ENCODE data around the gene RNF208. TPM values are rescaled to one million over a fixed set of nuclear protein-coding genes. Genes with fewer than 3 reads are reported as not detected.

The RNF208 gene
- total RNA-seq, 4 donors from 2014 or later = 2.3 to 4.5 (median 3.8) TPM

DNA sequence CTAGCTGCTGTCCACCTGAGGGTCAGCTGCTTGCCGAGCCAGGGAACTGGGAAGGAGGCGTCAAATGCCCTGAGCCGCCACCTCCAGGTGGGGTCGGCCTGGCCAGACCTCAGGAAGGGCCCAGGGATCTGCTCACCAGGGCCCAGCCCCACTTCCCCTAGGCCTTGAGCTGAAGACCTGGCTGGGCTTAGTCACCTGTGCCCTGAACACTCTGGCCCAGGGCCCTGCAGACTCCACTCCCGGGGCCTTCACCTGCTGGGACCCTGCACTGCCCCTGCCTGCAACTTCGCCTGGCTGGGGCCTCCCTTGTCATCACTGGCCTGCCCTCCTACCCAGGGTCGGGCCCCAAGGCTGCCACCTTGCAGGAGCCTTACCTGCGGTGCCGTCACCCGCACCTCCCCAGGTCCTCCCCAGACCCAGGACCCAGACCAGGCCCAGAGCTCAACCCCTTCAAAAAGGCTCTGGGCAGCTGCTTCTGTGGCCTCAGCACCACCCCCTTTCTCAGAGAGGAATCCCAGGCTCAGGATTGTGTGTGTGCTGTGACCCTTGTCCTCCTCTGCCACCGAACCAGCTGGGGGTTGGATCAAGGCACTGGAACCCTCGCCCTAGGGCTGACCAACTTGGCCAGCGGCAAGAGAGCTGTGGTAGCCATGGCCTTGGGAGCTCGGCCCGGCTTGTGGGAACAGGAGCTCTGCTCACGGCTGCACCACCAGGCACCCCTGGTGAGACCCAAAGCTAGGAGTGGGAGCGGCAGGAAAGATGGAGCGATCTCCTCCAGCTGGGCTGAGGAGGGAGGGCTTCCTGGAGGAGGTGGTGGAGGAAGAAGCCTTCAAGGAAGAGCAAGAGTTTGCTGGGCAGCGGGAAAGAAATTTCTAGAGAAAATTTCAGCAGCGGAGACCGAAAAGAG is 31.9 kb upstream of the RNF208 start:
- no peaks in the 10 kb centered on the region for H3K27me3 ChIP-seq
- H3K36me3 ChIP-seq = peaks cover 0 to 5% of the 10 kb centered on the region in 2 donors
- intact Hi-C loops (cut with DNase I) = no loop called here
- WGBS, 2 donors = 37 to 53% methylated on average over 12 to 18 of the region's 21 CpGs
- DNase-seq = no peak
- H3K27ac ChIP-seq = peak overlapping the region; percentile 2 to 69 (median 4)
- H3K4me3 ChIP-seq (replicated peaks in 1 of 3) = peak overlapping the region; percentile 27 to 68 (median 54)
- no peaks in the 10 kb centered on the region for H3K9me3 ChIP-seq
- peaks cover 16 to 22% of the 10 kb centered on the region in 2 donors for H3K4me1 ChIP-seq
- no peak for TF ChIP-seq POLR2A (IDR thresholded peaks at IDR 0.05)
- TF ChIP-seq, protein P1, sequence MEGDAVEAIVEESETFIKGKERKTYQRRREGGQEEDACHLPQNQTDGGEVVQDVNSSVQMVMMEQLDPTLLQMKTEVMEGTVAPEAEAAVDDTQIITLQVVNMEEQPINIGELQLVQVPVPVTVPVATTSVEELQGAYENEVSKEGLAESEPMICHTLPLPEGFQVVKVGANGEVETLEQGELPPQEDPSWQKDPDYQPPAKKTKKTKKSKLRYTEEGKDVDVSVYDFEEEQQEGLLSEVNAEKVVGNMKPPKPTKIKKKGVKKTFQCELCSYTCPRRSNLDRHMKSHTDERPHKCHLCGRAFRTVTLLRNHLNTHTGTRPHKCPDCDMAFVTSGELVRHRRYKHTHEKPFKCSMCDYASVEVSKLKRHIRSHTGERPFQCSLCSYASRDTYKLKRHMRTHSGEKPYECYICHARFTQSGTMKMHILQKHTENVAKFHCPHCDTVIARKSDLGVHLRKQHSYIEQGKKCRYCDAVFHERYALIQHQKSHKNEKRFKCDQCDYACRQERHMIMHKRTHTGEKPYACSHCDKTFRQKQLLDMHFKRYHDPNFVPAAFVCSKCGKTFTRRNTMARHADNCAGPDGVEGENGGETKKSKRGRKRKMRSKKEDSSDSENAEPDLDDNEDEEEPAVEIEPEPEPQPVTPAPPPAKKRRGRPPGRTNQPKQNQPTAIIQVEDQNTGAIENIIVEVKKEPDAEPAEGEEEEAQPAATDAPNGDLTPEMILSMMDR (IDR thresholded peaks at IDR 0.05) = no peak

DNA sequence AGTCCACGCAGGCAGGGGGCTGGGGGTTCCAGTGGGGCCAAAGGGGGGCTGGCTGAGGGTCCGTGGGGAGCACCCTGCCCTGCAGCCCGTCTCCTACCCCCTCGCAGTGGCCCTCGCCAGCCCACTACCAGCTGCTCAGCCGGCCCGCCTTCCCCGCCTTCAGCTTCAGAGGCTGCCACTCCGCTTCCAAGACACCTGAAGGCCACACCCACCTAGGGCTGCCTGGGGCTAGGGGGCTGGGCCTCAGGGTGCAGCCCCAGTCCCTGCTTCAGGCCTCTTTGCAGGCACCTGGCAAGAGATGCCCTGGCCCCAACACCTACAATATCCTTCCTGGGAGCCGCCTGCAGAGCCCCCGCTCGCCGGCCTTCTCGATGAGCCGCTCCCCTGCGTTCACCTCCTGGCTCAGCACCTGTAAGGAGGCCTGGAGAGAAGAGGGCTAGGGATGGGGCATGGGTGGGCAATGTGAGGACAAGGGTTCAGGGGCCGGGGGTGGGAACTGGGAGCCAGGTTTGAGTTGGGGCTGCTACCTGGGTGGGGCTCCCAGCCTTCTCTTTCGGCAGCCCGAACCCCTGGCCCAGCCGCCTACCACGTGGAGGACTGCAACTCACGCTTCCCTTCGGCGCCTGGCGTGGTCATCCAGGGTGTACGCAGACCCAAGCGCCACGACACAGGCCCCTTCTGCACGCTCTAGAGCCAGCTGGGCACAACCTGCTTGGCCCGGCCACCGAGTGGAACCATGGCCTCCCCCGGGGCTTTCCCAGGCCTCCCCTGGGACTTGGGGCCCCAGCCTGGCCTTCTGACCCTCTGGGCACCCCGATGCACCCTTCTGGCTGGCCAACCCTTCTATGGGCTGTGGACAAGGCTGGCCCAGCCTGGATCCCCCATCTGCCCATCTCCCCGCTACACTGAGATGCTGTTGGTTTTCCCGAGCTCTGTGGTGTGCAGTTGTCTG is 30.8 kb upstream of the RNF208 start:
- Histone ChIP-seq H3K4me1 (peaks cover 16 to 22% of the 10 kb centered on the region in 2 donors), H3K27me3 (no peaks in the 10 kb centered on the region), H3K9me3 (no peaks in the 10 kb centered on the region), H3K36me3 (no peaks in the 10 kb centered on the region), H3K27ac (no peak overlapping the region), H3K4me3 (replicated peaks in 1 of 3) (no peak overlapping the region)
- no peak for DNase-seq
- WGBS, 2 donors = 85 to 95% methylated on average over 23 to 27 of the region's 35 CpGs
- intact Hi-C loops (cut with DNase I) = no loop called here
- TF ChIP-seq, protein P1 (IDR thresholded peaks at IDR 0.05) = no peak
- TF ChIP-seq POLR2A (IDR thresholded peaks at IDR 0.05) = no peak

- Histone ChIP-seq H3K27me3 (no peaks in the 10 kb centered on the region), H3K36me3 (no peaks in the 10 kb centered on the region), H3K9me3 (no peaks in the 10 kb centered on the region), H3K27ac (no peak overlapping the region), H3K4me3 (replicated peaks in 1 of 3) (no peak overlapping the region), H3K4me1 (peaks cover 14 to 19% of the 10 kb centered on the region in 2 donors)
- no peak for TF ChIP-seq POLR2A (IDR thresholded peaks at IDR 0.05)
- TF ChIP-seq, protein P1 (IDR thresholded peaks at IDR 0.05) = no peak
- WGBS, 2 donors = 86 to 91% methylated on average over 13 to 18 of the region's 22 CpGs
- no peak for DNase-seq
- intact Hi-C loops (cut with DNase I) = no loop called here
These were observed 29.6 kb upstream of the RNF208 start for GRCh38 chr9:137251490-137252268.

DNA sequence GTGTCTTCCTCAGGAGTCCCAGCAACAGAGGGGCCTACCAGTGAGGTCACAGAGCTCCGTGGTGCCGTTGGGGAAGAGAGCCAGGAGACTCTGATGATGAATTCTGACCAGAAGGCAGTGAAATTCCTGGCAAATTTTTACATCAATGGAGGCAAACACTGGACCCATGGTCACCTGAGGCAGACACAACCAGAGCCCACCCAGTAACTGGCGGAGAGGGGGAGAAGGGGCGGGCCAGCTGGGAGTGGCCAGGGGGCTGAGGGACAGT is 29.1 kb upstream of the RNF208 start, which contains the start of gene STPG3:
Gene STPG3 (plus strand): TSS at position 93 of the 268 bp plus-strand sequence. CDS start 1 bp downstream, at position 94.
- Histone ChIP-seq H3K27ac (no peak within 1 kb of the TSS), H3K27me3 (no peaks in the 10 kb centered on the region), H3K4me1 (peaks cover 9 to 14% of the 10 kb centered on the region in 2 donors), H3K9me3 (no peaks in the 10 kb centered on the region), H3K36me3 (no peaks in the 10 kb centered on the region), H3K4me3 (replicated peaks in 1 of 3) (no peak within 1 kb of the TSS)
- no peak for DNase-seq
- intact Hi-C loops (cut with DNase I) = no loop called here
- WGBS, 2 donors = 61 to 76% methylated on average over 4 of the region's 4 CpGs
- TF ChIP-seq, protein P1 (IDR thresholded peaks at IDR 0.05) = no peak
- no peak for TF ChIP-seq POLR2A (IDR thresholded peaks at IDR 0.05)
